Middle frontal gyrus (tissue), 1 donor: ENCODE data around the gene SON.
"Not testable (repeated sequence)": the region's sequence is repeated elsewhere in the genome, so short reads cannot be mapped to it uniquely, and the experiment has no call there.

Source experiments
- DNase-seq: peaks from one replicate; pipeline ENCODE4 v3.0.0-alpha.2; 2015; ENCODE audit warnings: low spot score; ENCODE audit errors: extremely low spot score

The SON gene

GRCh38 chr21:33542640-33543504 lies at the start of gene SON:
TSS of gene SON (plus strand) at chr21:33543038. CDS start at chr21:33543093, 55 bp downstream.
- peak; percentile 99 for DNase-seq

- no peak for DNase-seq
Measured at GRCh38 chr21:33493756-33494155, 49.1 kb upstream of the SON start.

- no peak for DNase-seq
Measured at GRCh38 chr21:33495743-33496142, 47.1 kb upstream of the SON start.

GRCh38 chr21:33496345-33496744 lies 46.5 kb upstream of the SON start:
- DNase-seq = no peak

- DNase-seq = no peak
Measured at GRCh38 chr21:33505833-33506232, 37.0 kb upstream of the SON start.

GRCh38 chr21:33507003-33507402 lies 35.8 kb upstream of the SON start:
- DNase-seq = not testable (repeated sequence)

GRCh38 chr21:33510826-33511225 lies 32.0 kb upstream of the SON start:
- no peak for DNase-seq

GRCh38 chr21:33511639-33512038 lies 31.2 kb upstream of the SON start:
- no peak for DNase-seq

GRCh38 chr21:33512481-33512880 lies 30.4 kb upstream of the SON start:
- DNase-seq = no peak

- DNase-seq = no peak
Measured at GRCh38 chr21:33514229-33514628, 28.6 kb upstream of the SON start.

GRCh38 chr21:33518899-33519298 lies 23.9 kb upstream of the SON start:
- DNase-seq = no peak

GRCh38 chr21:33522297-33522952 lies 20.4 kb upstream of the SON start:
- no peak for DNase-seq

- no peak for DNase-seq
Measured at GRCh38 chr21:33522953-33523349, 19.9 kb upstream of the SON start.

GRCh38 chr21:33531007-33531406 lies 11.8 kb upstream of the SON start:
- no peak for DNase-seq

- no peak for DNase-seq
Measured at GRCh38 chr21:33537212-33537611, 5.6 kb upstream of the SON start.

GRCh38 chr21:33539616-33540015 lies 3.2 kb upstream of the SON start:
- no peak for DNase-seq

GRCh38 chr21:33540711-33541104 lies 2.1 kb upstream of the SON start:
- no peak for DNase-seq

GRCh38 chr21:33541105-33541711 lies 1.6 kb upstream of the SON start:
- DNase-seq = no peak

- DNase-seq = peak; percentile 53
Measured at GRCh38 chr21:33541756-33542639, 840 bp upstream of the SON start, which contains the start of gene GART. TSS of gene GART (minus strand) at chr21:33542117. CDS start at chr21:33539315, 2,802 bp downstream.

GRCh38 chr21:33543505-33544129 lies 779 bp downstream of the SON start:
- DNase-seq = peak; percentile 14
